ENCODE measurements around the gene SLC9A9.

SLC9A9 gene

GRCh38 chr3:143314251-143315093 is 533.8 kb downstream of the SLC9A9 start:
- H4K20me1 ChIP-seq (ENCODE audit: insufficient read depth, low read length), result no peaks in the 10 kb centered on the region
- no peaks in the 10 kb centered on the region for H3K79me2 ChIP-seq (ENCODE audit: insufficient read depth, low read length)
- TF ChIP-seq, protein P1, sequence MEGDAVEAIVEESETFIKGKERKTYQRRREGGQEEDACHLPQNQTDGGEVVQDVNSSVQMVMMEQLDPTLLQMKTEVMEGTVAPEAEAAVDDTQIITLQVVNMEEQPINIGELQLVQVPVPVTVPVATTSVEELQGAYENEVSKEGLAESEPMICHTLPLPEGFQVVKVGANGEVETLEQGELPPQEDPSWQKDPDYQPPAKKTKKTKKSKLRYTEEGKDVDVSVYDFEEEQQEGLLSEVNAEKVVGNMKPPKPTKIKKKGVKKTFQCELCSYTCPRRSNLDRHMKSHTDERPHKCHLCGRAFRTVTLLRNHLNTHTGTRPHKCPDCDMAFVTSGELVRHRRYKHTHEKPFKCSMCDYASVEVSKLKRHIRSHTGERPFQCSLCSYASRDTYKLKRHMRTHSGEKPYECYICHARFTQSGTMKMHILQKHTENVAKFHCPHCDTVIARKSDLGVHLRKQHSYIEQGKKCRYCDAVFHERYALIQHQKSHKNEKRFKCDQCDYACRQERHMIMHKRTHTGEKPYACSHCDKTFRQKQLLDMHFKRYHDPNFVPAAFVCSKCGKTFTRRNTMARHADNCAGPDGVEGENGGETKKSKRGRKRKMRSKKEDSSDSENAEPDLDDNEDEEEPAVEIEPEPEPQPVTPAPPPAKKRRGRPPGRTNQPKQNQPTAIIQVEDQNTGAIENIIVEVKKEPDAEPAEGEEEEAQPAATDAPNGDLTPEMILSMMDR (IDR thresholded peaks at IDR 0.05; ENCODE audit: borderline replicate concordance, extremely low read depth, low read length, poor library complexity, severe bottlenecking), result no peak
- TF ChIP-seq EZH2 (IDR thresholded peaks at IDR 0.05; ENCODE audit: borderline replicate concordance, low read depth, low read length, severe bottlenecking), result no peak
- no peak overlapping the region for H2AFZ ChIP-seq (ENCODE audit: low read depth, low read length)
- H3K9ac ChIP-seq (ENCODE audit: low read depth, low read length), result 0 out of 2 replicates have a peak overlapping the region, but pooled peaks have one; percentile 14
- no peak overlapping the region for H3K4me2 ChIP-seq (ENCODE audit: insufficient read depth, low read length)
- no peaks in the 10 kb centered on the region for H3K27me3 ChIP-seq (ENCODE audit: insufficient read depth, low read length, poor library complexity)
- H3K9me3 ChIP-seq (ENCODE audit: insufficient read depth, low read length, severe bottlenecking), result no peaks in the 10 kb centered on the region
- DNase-seq (no peak), ATAC-seq (ENCODE audit: insufficient read depth, low read depth) (no peak; the same call in 2 of the 3 replicates)
- H3K4me1 ChIP-seq (ENCODE audit: insufficient read depth, low read length), result peaks cover 28% of the 10 kb centered on the region
- H3K27ac ChIP-seq (ENCODE audit: low read length), result peak overlapping the region; percentile 73
- H3K36me3 ChIP-seq (ENCODE audit: insufficient read depth, low read length), result no peaks in the 10 kb centered on the region
- H3K4me3 ChIP-seq (ENCODE audit: low read depth in 1 of 2, low read length in 2 of 2), result no peak overlapping the region

- no peak overlapping the region for H3K4me3 ChIP-seq (ENCODE audit: low read depth in 1 of 2, low read length in 2 of 2)
- no peak overlapping the region for H3K4me2 ChIP-seq (ENCODE audit: insufficient read depth, low read length)
- 0 out of 2 replicates have a peak overlapping the region, but pooled peaks have one; percentile 17 for H3K9ac ChIP-seq (ENCODE audit: low read depth, low read length)
- H4K20me1 ChIP-seq (ENCODE audit: insufficient read depth, low read length), result no peaks in the 10 kb centered on the region
- ATAC-seq (ENCODE audit: insufficient read depth, low read depth) (peak; percentile 91), DNase-seq (peak; percentile 77)
- TF ChIP-seq, protein P1 (IDR thresholded peaks at IDR 0.05; ENCODE audit: borderline replicate concordance, extremely low read depth, low read length, poor library complexity, severe bottlenecking), result no peak
- TF ChIP-seq EZH2 (IDR thresholded peaks at IDR 0.05; ENCODE audit: borderline replicate concordance, low read depth, low read length, severe bottlenecking), result no peak
- H3K79me2 ChIP-seq (ENCODE audit: insufficient read depth, low read length), result no peaks in the 10 kb centered on the region
- peaks cover 28% of the 10 kb centered on the region for H3K4me1 ChIP-seq (ENCODE audit: insufficient read depth, low read length)
- H3K27ac ChIP-seq (ENCODE audit: low read length), result peak overlapping the region; percentile 73
- H2AFZ ChIP-seq (ENCODE audit: low read depth, low read length), result no peak overlapping the region
- H3K36me3 ChIP-seq (ENCODE audit: insufficient read depth, low read length), result no peaks in the 10 kb centered on the region
- no peaks in the 10 kb centered on the region for H3K27me3 ChIP-seq (ENCODE audit: insufficient read depth, low read length, poor library complexity)
- no peaks in the 10 kb centered on the region for H3K9me3 ChIP-seq (ENCODE audit: insufficient read depth, low read length, severe bottlenecking)
These were observed 534.4 kb downstream of the SLC9A9 start for GRCh38 chr3:143313893-143314188.

DNA sequence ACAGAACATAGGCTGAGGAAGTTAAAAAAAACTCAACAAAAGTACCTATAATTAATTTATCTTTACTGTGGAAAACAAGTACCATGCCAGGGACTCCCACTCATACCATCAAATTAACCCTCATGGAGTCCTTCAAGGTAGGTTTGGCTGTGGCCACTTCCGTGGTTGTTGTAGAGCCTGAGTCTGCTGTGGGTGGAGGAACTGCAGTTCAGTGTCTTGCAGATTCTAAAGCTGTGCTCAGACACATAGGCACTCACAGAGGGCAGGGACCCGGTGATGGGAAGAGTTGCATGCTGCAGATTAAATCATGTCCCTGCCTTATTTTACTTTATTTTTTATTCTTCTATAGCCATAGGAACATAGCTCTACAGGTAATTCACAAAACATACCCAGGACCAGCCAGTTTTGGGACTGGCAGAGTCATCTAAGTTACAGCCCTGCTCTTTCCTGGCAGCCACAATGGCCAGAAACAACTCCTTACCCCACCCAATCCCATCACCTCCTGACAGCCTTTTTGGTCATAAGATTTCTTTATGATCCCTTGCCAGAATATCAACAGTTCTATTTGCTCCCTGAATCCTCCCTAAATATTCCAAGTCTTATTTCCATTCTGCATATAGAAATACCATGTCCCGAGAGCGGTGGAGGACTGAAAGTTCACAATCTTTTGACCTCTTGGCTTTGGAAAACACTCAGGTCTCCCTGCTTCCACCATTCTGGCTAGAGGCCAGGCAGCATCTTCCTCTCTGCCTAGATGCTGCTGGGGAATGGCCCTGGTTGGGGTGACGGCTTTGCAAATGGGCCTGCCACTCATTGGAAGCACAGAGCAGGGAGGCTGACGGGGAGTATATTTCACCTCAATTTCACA is 535.0 kb downstream of the SLC9A9 start:
- Histone ChIP-seq H3K27me3 (ENCODE audit: insufficient read depth, low read length, poor library complexity) (no peaks in the 10 kb centered on the region), H3K9ac (ENCODE audit: low read depth, low read length) (peak overlapping the region; percentile 17; the same call in 1 of the 2 replicates), H2AFZ (ENCODE audit: low read depth, low read length) (no peak overlapping the region), H3K4me3 (ENCODE audit: low read depth in 1 of 2, low read length in 2 of 2) (no peak overlapping the region), H3K4me1 (ENCODE audit: insufficient read depth, low read length) (peaks cover 28% of the 10 kb centered on the region), H3K4me2 (ENCODE audit: insufficient read depth, low read length) (no peak overlapping the region), H3K27ac (ENCODE audit: low read length) (peak overlapping the region; percentile 73), H3K9me3 (ENCODE audit: insufficient read depth, low read length, severe bottlenecking) (no peaks in the 10 kb centered on the region), H3K79me2 (ENCODE audit: insufficient read depth, low read length) (no peaks in the 10 kb centered on the region), H4K20me1 (ENCODE audit: insufficient read depth, low read length) (no peaks in the 10 kb centered on the region), H3K36me3 (ENCODE audit: insufficient read depth, low read length) (no peaks in the 10 kb centered on the region)
- ATAC-seq (ENCODE audit: insufficient read depth, low read depth) (peak; percentile 60), DNase-seq (peak; percentile 50)
- TF ChIP-seq EZH2 (IDR thresholded peaks at IDR 0.05; ENCODE audit: borderline replicate concordance, low read depth, low read length, severe bottlenecking), result no peak
- TF ChIP-seq, protein P1 (IDR thresholded peaks at IDR 0.05; ENCODE audit: borderline replicate concordance, extremely low read depth, low read length, poor library complexity, severe bottlenecking), result no peak

Data from DND-41 (cell line).